Measurements from ENCODE around the gene ODF4. TPM values are rescaled to one million over a fixed set of nuclear protein-coding genes. Genes with fewer than 3 reads are reported as not detected.
"Not testable (repeated sequence)": the region's sequence is repeated elsewhere in the genome, so short reads cannot be mapped to it uniquely, and the experiment has no call there.

ODF4 gene
- total and polyA plus RNA-seq, 9 donors, result not detected

- peaks cover 9% of the 10 kb centered on the region for H3K4me1 ChIP-seq (ENCODE audit: insufficient read depth)
- H3K36me3 ChIP-seq, result no peaks in the 10 kb centered on the region
- intact Hi-C loops (cut with DNase I), result no loop called here
- DNase-seq, result no peak
- H3K9me3 ChIP-seq, result no peaks in the 10 kb centered on the region
- H3K27me3 ChIP-seq, result no peaks in the 10 kb centered on the region
- peak overlapping the region; percentile 63 for H3K4me3 ChIP-seq
- WGBS, 3 donors, result 6 to 9% (median 7%) methylated on average over 18 of the region's 18 CpGs
- H3K27ac ChIP-seq, result peak overlapping the region; percentile 27 to 64
- TF ChIP-seq POLR2A (IDR thresholded peaks at IDR 0.05), result no peak
- TF ChIP-seq CTCF (IDR thresholded peaks at IDR 0.05), result no peak
- TF ChIP-seq EP300 (IDR thresholded peaks at IDR 0.05), result no peak
Measured at GRCh38 chr17:8375738-8376259, 36.2 kb downstream of the ODF4 start.

- no peaks in the 10 kb centered on the region for H3K36me3 ChIP-seq
- H3K4me1 ChIP-seq (ENCODE audit: insufficient read depth), result peaks cover 13% of the 10 kb centered on the region
- no peaks in the 10 kb centered on the region for H3K27me3 ChIP-seq
- peak within 1 kb of the TSS; percentile 63 for H3K4me3 ChIP-seq
- peak within 1 kb of the TSS; percentile 27 to 64 for H3K27ac ChIP-seq
- TF ChIP-seq EP300 (IDR thresholded peaks at IDR 0.05) (no peak), POLR2A (IDR thresholded peaks at IDR 0.05) (peak; percentile 51), CTCF (IDR thresholded peaks at IDR 0.05) (peak in 2 of 3 donors; percentile 19 to 29)
- 1% methylated on average over 39 to 41 of the region's 41 CpGs for WGBS, 3 donors
- peak; percentile 86 to 92 (median 91) for DNase-seq
- no peaks in the 10 kb centered on the region for H3K9me3 ChIP-seq
- intact Hi-C loops (cut with DNase I), result no loop called here
Measured at GRCh38 chr17:8376271-8377067, 36.8 kb downstream of the ODF4 start, which contains the start of gene KRABD2. KRABD2 (minus strand) TSS chr17:8376704.

- H3K4me1 ChIP-seq (ENCODE audit: insufficient read depth), result peaks cover 19% of the 10 kb centered on the region
- no peaks in the 10 kb centered on the region for H3K27me3 ChIP-seq
- no peak for DNase-seq
- intact Hi-C loops (cut with DNase I), result no loop called here
- H3K4me3 ChIP-seq, result no peak overlapping the region
- H3K27ac ChIP-seq, result no peak overlapping the region
- TF ChIP-seq EP300 (IDR thresholded peaks at IDR 0.05), result no peak
- no peaks in the 10 kb centered on the region for H3K36me3 ChIP-seq
- no peaks in the 10 kb centered on the region for H3K9me3 ChIP-seq
- 80 to 87% (median 84%) methylated on average over 4 of the region's 4 CpGs for WGBS, 3 donors
Measured at GRCh38 chr17:8377422-8377821, 37.8 kb downstream of the ODF4 start.

- H3K36me3 ChIP-seq, result not testable (repeated sequence)
- 70 to 75% (median 72%) methylated on average over 8 of the region's 8 CpGs for WGBS, 3 donors
- peaks cover 19% of the 10 kb centered on the region for H3K4me1 ChIP-seq (ENCODE audit: insufficient read depth)
Measured at GRCh38 chr17:8378117-8378516, 38.5 kb downstream of the ODF4 start.

GRCh38 chr17:8380049-8380448 lies 40.4 kb downstream of the ODF4 start:
- no peak for TF ChIP-seq EP300 (IDR thresholded peaks at IDR 0.05)
- TF ChIP-seq CTCF (IDR thresholded peaks at IDR 0.05), result no peak
- no peak for TF ChIP-seq POLR2A (IDR thresholded peaks at IDR 0.05)
- intact Hi-C loops (cut with DNase I), result no loop called here
- Histone ChIP-seq H3K36me3 (no peaks in the 10 kb centered on the region), H3K27ac (no peak overlapping the region), H3K9me3 (no peaks in the 10 kb centered on the region), H3K4me3 (no peak overlapping the region), H3K4me1 (ENCODE audit: insufficient read depth) (peaks cover 18% of the 10 kb centered on the region), H3K27me3 (no peaks in the 10 kb centered on the region)
- 26 to 44% (median 29%) methylated on average over 3 of the region's 3 CpGs for WGBS, 3 donors
- DNase-seq, result no peak

More at GRCh38 chr17:8378117-8378516, 38.5 kb downstream of the ODF4 start:
- H3K4me3 ChIP-seq; H3K9me3 ChIP-seq; H3K27ac ChIP-seq; H3K27me3 ChIP-seq; intact Hi-C loops (cut with DNase I); DNase-seq: not testable (repeated sequence)

All from ovary (tissue), 9 donors.